HEK293 (cell line): ENCODE results near the gene TGFB1I1.

Experiments used
- CTCF ChIA-PET: fragments of 350-600 bp; formaldehyde crosslinking; extraction: SDS; loops from one replicate; lab custom pipeline; 2021; ENCODE audit warnings: antibody characterized with exemption; lab: Yijun Ruan, JAX
- POLR2A ChIA-PET: fragments of 300-600 bp; formaldehyde crosslinking; extraction: SDS; loops from one replicate; lab custom pipeline; 2020; ENCODE audit warnings: antibody characterized with exemption, inconsistent platforms; lab: Yijun Ruan, JAX
- H3K27ac ChIP-seq: fragments of 200-500 bp; sonication (Bioruptor generic); 2 replicates; pipeline ENCODE4 v1.5.1; 2014; ENCODE audit warnings: low read depth, low read length, control low read depth, inconsistent platforms; ENCODE audit errors: extremely low read depth
- H3K36me3 ChIP-seq, 2 experiments: fragments of 200-500 bp in 1 of 2; sonication (Bioruptor generic) in 1 of 2; 1 replicate in 1 of 2; 2 replicates in 1 of 2; pipeline ENCODE4 v1.5.1; 2014 to 2017; ENCODE audit warnings: inconsistent platforms in 2 of 2, low read length in 2 of 2; ENCODE audit not compliant: control insufficient read depth in 2 of 2, insufficient read depth in 1 of 2
- H3K4me1 ChIP-seq: fragments of 200-500 bp; sonication (Bioruptor generic); 2 replicates; pipeline ENCODE4 v1.5.1; 2014; ENCODE audit warnings: mild to moderate bottlenecking, low read length, inconsistent platforms; ENCODE audit not compliant: control insufficient read depth, insufficient read depth
- H3K4me3 ChIP-seq: 2 replicates; pipeline ENCODE4 v1.5.1; 2011; ENCODE audit warnings: low read depth, mild to moderate bottlenecking, control low read depth, low read length, moderate library complexity
- H3K9me3 ChIP-seq: fragments of 200-500 bp; sonication (Bioruptor generic); 2 replicates; pipeline ENCODE4 v1.5.1; 2014; ENCODE audit warnings: low read depth, low read length, inconsistent platforms; ENCODE audit not compliant: control insufficient read depth, insufficient read depth
- HOXA7 ChIP-seq: sonication (generic); formaldehyde crosslinking; IDR thresholded peaks from 2 replicates; pipeline ENCODE4 v1.8.1; 2022; ENCODE audit warnings: missing genetic modification reagents, borderline replicate concordance
- SALL2 ChIP-seq: fragments of 450-650 bp; formaldehyde crosslinking; IDR thresholded peaks from 2 replicates; pipeline ENCODE4 v1.5.0; 2017; ENCODE audit warnings: missing biosample characterization, mild to moderate bottlenecking, missing genetic modification characterization, borderline replicate concordance
- TRIM28 ChIP-seq: IDR thresholded peaks from 2 replicates; pipeline ENCODE4 v1.6.1; 2011; ENCODE audit warnings: low read length, control low read depth, borderline replicate concordance
- ZBTB10 ChIP-seq: fragments of 450-650 bp; formaldehyde crosslinking; IDR thresholded peaks from 2 replicates; pipeline ENCODE4 v1.5.1; 2016; ENCODE audit warnings: missing biosample characterization, missing genetic modification characterization
- ZBTB20 ChIP-seq: fragments of 450-650 bp; formaldehyde crosslinking; IDR thresholded peaks from 2 replicates; pipeline ENCODE4 v1.5.1; 2016; ENCODE audit warnings: missing biosample characterization, missing genetic modification characterization
- ZBTB8A ChIP-seq: fragments of 450-650 bp; formaldehyde crosslinking; IDR thresholded peaks from 2 replicates; pipeline ENCODE4 v1.5.1; 2016; ENCODE audit warnings: missing biosample characterization, missing genetic modification characterization
- ZNF148 ChIP-seq: fragments of 450-650 bp; formaldehyde crosslinking; IDR thresholded peaks from 2 replicates; pipeline ENCODE4 v1.5.0; 2017; ENCODE audit warnings: missing biosample characterization, missing genetic modification characterization, borderline replicate concordance
- ZNF223 ChIP-seq: fragments of 450-650 bp; formaldehyde crosslinking; IDR thresholded peaks from 2 replicates; pipeline ENCODE4 v1.5.1; 2016; ENCODE audit warnings: missing biosample characterization, missing genetic modification characterization
- ZNF324 ChIP-seq: fragments of 450-650 bp; formaldehyde crosslinking; IDR thresholded peaks from 2 replicates; pipeline ENCODE4 v1.5.1; 2016; ENCODE audit warnings: missing biosample characterization, missing genetic modification characterization
- ZNF404 ChIP-seq: fragments of 450-650 bp; formaldehyde crosslinking; IDR thresholded peaks from 2 replicates; pipeline ENCODE4 v1.5.1; 2017; ENCODE audit warnings: missing biosample characterization, missing genetic modification characterization
- ZNF501 ChIP-seq: fragments of 450-650 bp; formaldehyde crosslinking; IDR thresholded peaks from 2 replicates; pipeline ENCODE4 v1.5.1; 2016; ENCODE audit warnings: missing biosample characterization, missing genetic modification characterization
- ZNF513 ChIP-seq: fragments of 450-650 bp; IDR thresholded peaks from 2 replicates; pipeline ENCODE4 v1.5.1; 2018; ENCODE audit warnings: missing biosample characterization, missing genetic modification characterization
- ZNF514 ChIP-seq: fragments of 450-650 bp; formaldehyde crosslinking; IDR thresholded peaks from 2 replicates; pipeline ENCODE4 v1.5.1; 2016; ENCODE audit warnings: missing biosample characterization, missing genetic modification characterization
- ZNF521 ChIP-seq: fragments of 450-650 bp; formaldehyde crosslinking; IDR thresholded peaks from 2 replicates; pipeline ENCODE4 v1.5.1; 2017; ENCODE audit warnings: missing biosample characterization, mild to moderate bottlenecking, missing genetic modification characterization
- ZNF548 ChIP-seq: fragments of 450-650 bp; formaldehyde crosslinking; IDR thresholded peaks from 2 replicates; pipeline ENCODE4 v1.5.1; 2016; ENCODE audit warnings: missing biosample characterization, missing genetic modification characterization
- ZNF600 ChIP-seq: fragments of 450-650 bp; formaldehyde crosslinking; IDR thresholded peaks from 2 replicates; pipeline ENCODE4 v1.5.1; 2016; ENCODE audit warnings: missing biosample characterization, missing genetic modification characterization
- ZNF610 ChIP-seq: fragments of 450-650 bp; formaldehyde crosslinking; IDR thresholded peaks from 2 replicates; pipeline ENCODE4 v1.5.1; 2016; ENCODE audit warnings: missing biosample characterization, missing genetic modification characterization, borderline replicate concordance
- ZNF639 ChIP-seq: fragments of 450-650 bp; formaldehyde crosslinking; IDR thresholded peaks from 2 replicates; pipeline ENCODE4 v1.5.1; 2016; ENCODE audit warnings: missing biosample characterization, missing genetic modification characterization
- ZNF645 ChIP-seq: fragments of 450-650 bp; formaldehyde crosslinking; IDR thresholded peaks from 2 replicates; pipeline ENCODE4; 2016; ENCODE audit warnings: missing biosample characterization, missing genetic modification characterization
- ZNF670 ChIP-seq: fragments of 450-650 bp; formaldehyde crosslinking; IDR thresholded peaks from 2 replicates; pipeline ENCODE4 v1.5.1; 2016; ENCODE audit warnings: missing biosample characterization, missing genetic modification characterization, low read depth
- ZNF677 ChIP-seq: fragments of 450-650 bp; IDR thresholded peaks from 2 replicates; pipeline ENCODE4 v1.5.0; 2018; ENCODE audit warnings: missing biosample characterization, mild to moderate bottlenecking, missing genetic modification characterization, moderate library complexity
- ZNF747 ChIP-seq: fragments of 450-650 bp; formaldehyde crosslinking; IDR thresholded peaks from 2 replicates; pipeline ENCODE4 v1.5.1; 2016; ENCODE audit warnings: missing biosample characterization, missing genetic modification characterization
- ZXDB ChIP-seq: fragments of 450-650 bp; formaldehyde crosslinking; IDR thresholded peaks from 2 replicates; pipeline ENCODE4 v1.5.1; 2016; ENCODE audit warnings: missing biosample characterization, missing genetic modification characterization

Gene TGFB1I1

GRCh38 chr16:31498493-31498892 is 26.5 kb downstream of the TGFB1I1 start (continued):
- TF ChIP-seq ZBTB8A (tag by site-specific recombination) (no peak), SALL2 (no peak), ZNF747 (tag by site-specific recombination) (no peak)

- Histone ChIP-seq H3K27ac (no peak overlapping the region), H3K9me3 (no peaks in the 10 kb centered on the region), H3K4me3 (no peak overlapping the region), H3K36me3 (peaks cover 0 to 47% of the 10 kb centered on the region in 2 experiments; a peak in 1 of 3 replicates)
- POLR2A ChIA-PET: interaction anchor here (0.5 kb wide), 1 partner anchor 28 kb away, joined by 3 read pairs; the partner anchor contains the start of gene AHSP
- no peak for TF ChIP-seq ZNF223 (tag by site-specific recombination)
- TF ChIP-seq HOXA7: no peak
- no peak for TF ChIP-seq ZNF148 (tag by site-specific recombination)
- TF ChIP-seq ZNF513: no peak
- TF ChIP-seq ZNF645 (tag by site-specific recombination): no peak
- TF ChIP-seq TRIM28: no peak
- TF ChIP-seq ZNF610: no peak
- TF ChIP-seq ZXDB (tag by site-specific recombination): no peak
- no peak for TF ChIP-seq ZBTB20 (tag by site-specific recombination)
- TF ChIP-seq ZNF404 (tag by site-specific recombination): no peak
- TF ChIP-seq ZNF747 (tag by site-specific recombination): no peak
- no peak for TF ChIP-seq ZNF521 (tag by site-specific recombination)
- no peak for TF ChIP-seq ZNF324 (tag by site-specific recombination)
- no peak for TF ChIP-seq ZNF548
- TF ChIP-seq, all 188 proteins: peak for 0
- CTCF ChIA-PET: no interaction called here
- H3K4me1 ChIP-seq: no peaks in the 10 kb centered on the region
Measured at GRCh38 chr16:31499928-31500327, 28.0 kb downstream of the TGFB1I1 start.

GRCh38 chr16:31501226-31501965 is 29.4 kb downstream of the TGFB1I1 start:
- POLR2A ChIA-PET: no interaction called here
- TF ChIP-seq ZNF670 (tag by site-specific recombination) (no peak), ZNF639 (no peak), ZNF501 (tag by site-specific recombination) (no peak), ZNF514 (tag by site-specific recombination) (no peak), ZNF677 (no peak), ZBTB10 (tag by site-specific recombination) (no peak), ZNF600 (no peak)

More at GRCh38 chr16:31501226-31501965, 29.4 kb downstream of the TGFB1I1 start:
- H3K9me3 ChIP-seq: no peaks in the 10 kb centered on the region
- H3K27ac ChIP-seq: no peak overlapping the region
- no peak overlapping the region for H3K4me3 ChIP-seq
- CTCF ChIA-PET: interaction anchor here (1.0 kb wide), 1 partner anchor 49 kb away, joined by 4 read pairs; no protein-coding TSS in a partner anchor
- H3K36me3 ChIP-seq: peaks cover 0 to 45% of the 10 kb centered on the region in 2 experiments; a peak in 2 of 3 replicates
- no peaks in the 10 kb centered on the region for H3K4me1 ChIP-seq
